Measurements from ENCODE around the gene HPS5. TPM values are rescaled to one million over a fixed set of nuclear protein-coding genes. Genes with fewer than 3 reads are reported as not detected.

The HPS5 gene
- total and polyA plus RNA-seq, 2 donors (not counting 3 experiments of a cell fraction or from before 2014, with no cell fraction given) = 4.7 to 14.1 TPM

DNA sequence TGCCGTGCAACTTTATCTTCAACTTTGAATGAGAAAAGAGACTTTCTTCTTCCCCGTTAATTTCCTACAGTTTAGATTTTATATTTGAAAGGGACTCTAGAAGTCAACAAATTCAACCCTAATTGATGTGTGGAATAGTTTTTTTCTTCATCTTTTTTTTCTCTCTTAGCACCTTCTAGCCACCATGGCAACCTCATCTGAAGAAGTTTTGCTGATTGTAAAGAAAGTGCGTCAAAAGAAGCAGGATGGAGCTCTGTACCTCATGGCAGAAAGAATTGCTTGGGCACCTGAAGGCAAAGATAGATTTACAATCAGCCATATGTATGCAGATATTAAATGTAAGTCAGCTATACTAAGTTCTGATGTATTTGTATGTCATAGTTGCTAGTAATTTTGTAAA lies 11.0 kb upstream of the HPS5 start:
- ChIA-PET POLR2A (no interaction called here), CTCF (no interaction called here)
- Histone ChIP-seq H3K27ac (ENCODE audit: insufficient read depth, low read depth, low read length) (no peak overlapping the region), H3K27me3 (ENCODE audit: control insufficient read depth in 2 of 2, insufficient read depth in 2 of 2, low read length in 2 of 2) (no peaks in the 10 kb centered on the region), H3K9me1 (replicated peaks; ENCODE audit: control insufficient read depth, extremely low read depth, insufficient read depth, low read length) (no peaks in the 10 kb centered on the region), H3K4me3 (replicated peaks in 1 of 3; ENCODE audit: insufficient read depth in 1 of 3, low read depth in 1 of 3, low read length in 3 of 3) (no peak overlapping the region), H3K4me2 (ENCODE audit: insufficient read depth, low read length) (no peak overlapping the region), H4K20me1 (replicated peaks; ENCODE audit: control insufficient read depth, extremely low read depth, insufficient read depth, low read length) (no peaks in the 10 kb centered on the region), H3K79me2 (ENCODE audit: control insufficient read depth, insufficient read depth, low read length) (peaks cover 25% of the 10 kb centered on the region), H3K9me3 (replicated peaks; ENCODE audit: control insufficient read depth, insufficient read depth, low read length) (no peaks in the 10 kb centered on the region), H3K4me1 (ENCODE audit: control insufficient read depth, extremely low read depth, insufficient read depth, low read length) (no peaks in the 10 kb centered on the region), H3K9ac (replicated peaks; ENCODE audit: extremely low read depth, insufficient read depth, low read length) (no peak overlapping the region), H3K36me3 (ENCODE audit: control insufficient read depth in 2 of 2, extremely low read depth in 1 of 2, insufficient read depth in 2 of 2, low read length in 2 of 2) (peaks cover 14 to 19% of the 10 kb centered on the region in 2 experiments), H2AFZ (ENCODE audit: low read depth, low read length) (no peak overlapping the region)
- no peak for DNase-seq (ENCODE audit: low read depth, low spot score)
- FAIRE-seq = no peak
- dilution Hi-C loops (cut with MboI; ENCODE audit: extremely low pct_ligation_motif_present, low sequenced_read_pairs) = no loop called here
- BruUV-seq (replicated peaks) = no TSS peak
- intact Hi-C loops (cut with micrococcal nuclease) = no loop called here
- TF ChIP-seq CTCF (IDR thresholded peaks at IDR 0.05; ENCODE audit: extremely low read depth in 1 of 2, insufficient read depth in 1 of 2, low read depth in 1 of 2, low read length in 2 of 2) (no peak), POLR2AphosphoS5 (IDR thresholded peaks at IDR 0.05; ENCODE audit: insufficient read depth, low read depth, low read length) (no peak), JUN (IDR thresholded peaks at IDR 0.05; ENCODE audit: borderline replicate concordance, insufficient read depth, insufficient read length, low read depth) (no peak), POLR2A (IDR thresholded peaks at IDR 0.05; ENCODE audit: low read depth, low read length) (no peak), FOS (IDR thresholded peaks at IDR 0.05; ENCODE audit: borderline replicate concordance, insufficient read depth, low read length) (no peak), EZH2 (IDR thresholded peaks at IDR 0.05; ENCODE audit: borderline replicate concordance, low read depth, low read length, severe bottlenecking) (no peak), MYC (IDR thresholded peaks at IDR 0.05; ENCODE audit: low read depth, low read length) (no peak), GATA2 (IDR thresholded peaks at IDR 0.05; ENCODE audit: insufficient read depth, insufficient read length, low read depth, low read length) (no peak), MAX (IDR thresholded peaks at IDR 0.05; ENCODE audit: insufficient read depth, insufficient read length) (no peak)

Data from endothelial cell of umbilical vein (primary cell).